ENCODE results near the gene PNPT1. TPM values are rescaled to one million over a fixed set of nuclear protein-coding genes. Genes with fewer than 3 reads are reported as not detected.
A peak's percentile ranks its signal among the peaks of the same experiment; 100 is the strongest.
"Not testable (repeated sequence)": the region's sequence is repeated elsewhere in the genome, so short reads cannot be mapped to it uniquely, and the experiment has no call there.

The PNPT1 gene
- total and polyA plus RNA-seq, 4 experiments from 2014 or later = 21.9 to 29.2 (median 27.4) TPM

DNA sequence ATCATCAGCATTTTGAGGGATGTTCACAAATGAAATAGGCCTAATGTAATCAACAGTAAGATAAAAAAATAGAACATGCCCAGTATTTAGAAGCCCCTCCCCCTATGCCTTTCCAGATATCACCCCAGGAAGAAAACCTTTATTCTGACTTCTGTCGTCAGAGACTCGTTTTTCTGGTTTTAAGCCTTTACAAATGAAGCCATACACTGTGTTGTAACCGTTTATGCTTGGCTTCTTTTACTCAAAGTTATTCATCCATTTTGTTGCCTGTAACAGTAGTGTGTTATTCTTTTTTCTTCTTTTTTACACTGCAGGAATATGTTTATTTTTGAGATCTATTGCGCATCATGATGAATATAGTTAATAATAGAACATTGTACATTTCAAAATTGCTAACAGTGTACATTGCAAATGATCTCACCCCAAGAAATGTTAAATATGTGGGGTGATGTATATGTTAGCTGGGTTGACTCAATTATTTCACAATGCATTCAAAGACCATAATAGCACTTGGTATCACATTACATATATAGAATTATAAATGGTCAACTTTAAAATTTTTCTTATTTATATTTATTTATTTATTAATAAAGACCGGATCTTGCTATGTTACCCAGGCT, 28.1 kb upstream of the PNPT1 start:
- no peaks in the 10 kb centered on the region for H3K4me1 Mint-ChIP-seq
- peaks cover 1 to 6% of the 10 kb centered on the region in 2 donors for H3K27me3 Mint-ChIP-seq
- H3K9me3 ChIP-seq (ENCODE audit: control insufficient read depth in 1 of 2, low read length in 2 of 2) = no peaks in the 10 kb centered on the region
- no peak overlapping the region for H3K4me3 Mint-ChIP-seq
- H3K4me3 ChIP-seq (ENCODE audit: low read length in 2 of 2) = no peak overlapping the region
- no peak overlapping the region for H3K27ac ChIP-seq (ENCODE audit: low read depth, low read length)
- intact Hi-C loops (cut with micrococcal nuclease) = no loop called here
- ChIA-PET POLR2A (ENCODE audit: partially characterized antibody) (no interaction called here), CTCF (ENCODE audit: partially characterized antibody) (interaction anchor here (0.9 to 1.1 kb wide), 2 partner anchors 11 to 12 kb away, joined by 3 read pairs; no protein-coding TSS in a partner anchor)
- no peaks in the 10 kb centered on the region for H3K9me3 Mint-ChIP-seq
- no peaks in the 10 kb centered on the region for H3K27me3 ChIP-seq (ENCODE audit: insufficient read depth, low read length)
- no peaks in the 10 kb centered on the region for H3K36me3 Mint-ChIP-seq
- no peak overlapping the region for H3K27ac Mint-ChIP-seq
- H3K4me1 ChIP-seq (ENCODE audit: insufficient read depth, low read length) = no peaks in the 10 kb centered on the region
- H3K36me3 ChIP-seq (ENCODE audit: insufficient read depth, low read length) = no peaks in the 10 kb centered on the region
- no peak for DNase-seq

GRCh38 chr2:55720417-55720816, 26.8 kb upstream of the PNPT1 start:
- peaks cover 1 to 13% of the 10 kb centered on the region in 2 donors for H3K27me3 Mint-ChIP-seq
- no peak overlapping the region for H3K4me3 Mint-ChIP-seq
- Histone ChIP-seq H3K27me3 (ENCODE audit: insufficient read depth, low read length) (no peaks in the 10 kb centered on the region), H3K4me3 (ENCODE audit: low read length in 2 of 2) (no peak overlapping the region), H3K4me1 (ENCODE audit: insufficient read depth, low read length) (no peaks in the 10 kb centered on the region), H3K36me3 (ENCODE audit: insufficient read depth, low read length) (no peaks in the 10 kb centered on the region), H3K9me3 (ENCODE audit: control insufficient read depth in 1 of 2, low read length in 2 of 2) (no peaks in the 10 kb centered on the region), H3K27ac (ENCODE audit: low read depth, low read length) (no peak overlapping the region)
- DNase-seq = no peak
- H3K9me3 Mint-ChIP-seq = no peaks in the 10 kb centered on the region
- H3K27ac Mint-ChIP-seq = no peak overlapping the region
- no peaks in the 10 kb centered on the region for H3K36me3 Mint-ChIP-seq
- ChIA-PET CTCF (ENCODE audit: partially characterized antibody) (interaction anchor here (1.2 to 3.1 kb wide), 2 partner anchors 9 to 13 kb away, joined by 4 to 22 read pairs; no protein-coding TSS in a partner anchor), POLR2A (ENCODE audit: partially characterized antibody) (no interaction called here)
- no peaks in the 10 kb centered on the region for H3K4me1 Mint-ChIP-seq
- intact Hi-C loops (cut with micrococcal nuclease) = no loop called here

DNA sequence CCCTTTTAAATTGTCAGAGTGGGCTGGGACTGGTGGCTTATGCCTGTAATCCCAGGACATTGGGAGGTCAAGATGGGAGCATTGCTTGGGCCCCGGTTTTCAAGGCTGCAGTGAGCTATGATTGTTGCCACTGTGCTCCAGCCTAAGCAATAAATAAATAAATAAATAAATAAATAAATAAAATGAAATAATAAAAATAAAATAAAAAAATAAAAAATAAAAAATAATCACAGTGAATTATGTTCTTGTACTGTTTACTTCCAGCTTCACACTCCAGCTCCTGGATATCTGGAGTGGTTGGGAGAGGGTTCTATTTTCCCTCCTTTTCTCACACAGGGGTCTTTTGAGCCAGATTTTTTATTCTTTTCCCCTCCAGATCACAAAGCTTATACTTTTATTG, 26.2 kb upstream of the PNPT1 start:
- Mint-ChIP-seq H3K27me3 (peaks cover 0 to 13% of the 10 kb centered on the region in 2 donors), H3K4me1 (no peaks in the 10 kb centered on the region), H3K36me3 (no peaks in the 10 kb centered on the region), H3K4me3 (no peak overlapping the region), H3K9me3 (no peaks in the 10 kb centered on the region), H3K27ac (no peak overlapping the region)
- DNase-seq = no peak
- H3K4me3 ChIP-seq (ENCODE audit: low read length in 2 of 2) = no peak overlapping the region
- POLR2A ChIA-PET (ENCODE audit: partially characterized antibody) = no interaction called here
- H3K36me3 ChIP-seq (ENCODE audit: insufficient read depth, low read length) = no peaks in the 10 kb centered on the region
- no peak overlapping the region for H3K27ac ChIP-seq (ENCODE audit: low read depth, low read length)
- H3K27me3 ChIP-seq (ENCODE audit: insufficient read depth, low read length) = no peaks in the 10 kb centered on the region
- no peaks in the 10 kb centered on the region for H3K9me3 ChIP-seq (ENCODE audit: control insufficient read depth in 1 of 2, low read length in 2 of 2)
- CTCF ChIA-PET (ENCODE audit: partially characterized antibody) = interaction anchor here (0.8 to 3.1 kb wide), 4 partner anchors 8 to 1952 kb away, joined by 3 to 22 read pairs (median 4); partner anchors contain the start of gene CHAC2
- H3K4me1 ChIP-seq (ENCODE audit: insufficient read depth, low read length) = no peaks in the 10 kb centered on the region
- intact Hi-C loops (cut with micrococcal nuclease) = no loop called here

GRCh38 chr2:55718165-55719008, 24.7 kb upstream of the PNPT1 start:
- no peaks in the 10 kb centered on the region for H3K36me3 ChIP-seq (ENCODE audit: insufficient read depth, low read length)
- peak in 4 of 5 donors; percentile 27 to 45 (median 29) for DNase-seq
- Mint-ChIP-seq H3K9me3 (no peaks in the 10 kb centered on the region), H3K36me3 (no peaks in the 10 kb centered on the region), H3K4me3 (no peak overlapping the region), H3K27ac (no peak overlapping the region), H3K4me1 (no peaks in the 10 kb centered on the region), H3K27me3 (peaks cover under 1 to 10% of the 10 kb centered on the region in 2 donors)
- intact Hi-C loops (cut with micrococcal nuclease) = no loop called here
- no peak overlapping the region for H3K27ac ChIP-seq (ENCODE audit: low read depth, low read length)
- H3K4me1 ChIP-seq (ENCODE audit: insufficient read depth, low read length) = no peaks in the 10 kb centered on the region
- CTCF ChIA-PET (ENCODE audit: partially characterized antibody) = interaction anchor here (0.8 to 3.1 kb wide), 11 partner anchors 9 to 1951 kb away, joined by 3 to 22 read pairs (median 5); partner anchors contain the start of gene CHAC2
- no peak overlapping the region for H3K4me3 ChIP-seq (ENCODE audit: low read length in 2 of 2)
- no peaks in the 10 kb centered on the region for H3K27me3 ChIP-seq (ENCODE audit: insufficient read depth, low read length)
- POLR2A ChIA-PET (ENCODE audit: partially characterized antibody) = no interaction called here
- H3K9me3 ChIP-seq (ENCODE audit: control insufficient read depth in 1 of 2, low read length in 2 of 2) = no peaks in the 10 kb centered on the region

- intact Hi-C loops (cut with micrococcal nuclease) = no loop called here
Observed at GRCh38 chr2:55715626-55716025, 22.0 kb upstream of the PNPT1 start.

GRCh38 chr2:55715178-55715577, 21.5 kb upstream of the PNPT1 start:
- H3K9me3 ChIP-seq (ENCODE audit: control insufficient read depth in 1 of 2, low read length in 2 of 2); H3K4me3 Mint-ChIP-seq; H3K36me3 Mint-ChIP-seq; H3K27ac Mint-ChIP-seq; H3K4me1 ChIP-seq (ENCODE audit: insufficient read depth, low read length); H3K36me3 ChIP-seq (ENCODE audit: insufficient read depth, low read length); H3K27me3 Mint-ChIP-seq; H3K4me3 ChIP-seq (ENCODE audit: low read length in 2 of 2); DNase-seq; H3K27me3 ChIP-seq (ENCODE audit: insufficient read depth, low read length); H3K9me3 Mint-ChIP-seq; H3K27ac ChIP-seq (ENCODE audit: low read depth, low read length); intact Hi-C loops (cut with micrococcal nuclease); POLR2A ChIA-PET (ENCODE audit: partially characterized antibody); H3K4me1 Mint-ChIP-seq: not testable (repeated sequence)
- CTCF ChIA-PET (ENCODE audit: partially characterized antibody) = interaction anchor here (1.4 kb wide), 2 partner anchors 10 to 12 kb away, joined by 3 to 4 read pairs; no protein-coding TSS in a partner anchor

More at GRCh38 chr2:55715626-55716025, 22.0 kb upstream of the PNPT1 start:
- Mint-ChIP-seq H3K4me3 (no peak overlapping the region), H3K27me3 (peaks cover 2 to 10% of the 10 kb centered on the region in 2 donors), H3K4me1 (no peaks in the 10 kb centered on the region), H3K27ac (no peak overlapping the region), H3K36me3 (no peaks in the 10 kb centered on the region), H3K9me3 (no peaks in the 10 kb centered on the region)
- no peak overlapping the region for H3K27ac ChIP-seq (ENCODE audit: low read depth, low read length)
- no peak for DNase-seq
- no peaks in the 10 kb centered on the region for H3K36me3 ChIP-seq (ENCODE audit: insufficient read depth, low read length)
- no peaks in the 10 kb centered on the region for H3K4me1 ChIP-seq (ENCODE audit: insufficient read depth, low read length)
- ChIA-PET CTCF (ENCODE audit: partially characterized antibody) (interaction anchor here (1.4 kb wide), 2 partner anchors 11 to 12 kb away, joined by 3 to 4 read pairs; no protein-coding TSS in a partner anchor), POLR2A (ENCODE audit: partially characterized antibody) (no interaction called here)
- H3K9me3 ChIP-seq (ENCODE audit: control insufficient read depth in 1 of 2, low read length in 2 of 2) = no peaks in the 10 kb centered on the region
- H3K4me3 ChIP-seq (ENCODE audit: low read length in 2 of 2) = no peak overlapping the region
- H3K27me3 ChIP-seq (ENCODE audit: insufficient read depth, low read length) = no peaks in the 10 kb centered on the region

- Mint-ChIP-seq H3K27ac (no peak overlapping the region), H3K4me1 (no peaks in the 10 kb centered on the region), H3K36me3 (no peaks in the 10 kb centered on the region), H3K4me3 (no peak overlapping the region), H3K9me3 (no peaks in the 10 kb centered on the region), H3K27me3 (peaks cover 2 to 10% of the 10 kb centered on the region in 2 donors)
- Histone ChIP-seq H3K4me3 (ENCODE audit: low read length in 2 of 2) (no peak overlapping the region), H3K4me1 (ENCODE audit: insufficient read depth, low read length) (no peaks in the 10 kb centered on the region), H3K27me3 (ENCODE audit: insufficient read depth, low read length) (no peaks in the 10 kb centered on the region), H3K27ac (ENCODE audit: low read depth, low read length) (no peak overlapping the region), H3K9me3 (ENCODE audit: control insufficient read depth in 1 of 2, low read length in 2 of 2) (no peaks in the 10 kb centered on the region), H3K36me3 (ENCODE audit: insufficient read depth, low read length) (no peaks in the 10 kb centered on the region)
- DNase-seq = no peak
- intact Hi-C loops (cut with micrococcal nuclease) = no loop called here
- POLR2A ChIA-PET (ENCODE audit: partially characterized antibody) = no interaction called here
- CTCF ChIA-PET (ENCODE audit: partially characterized antibody) = no interaction called here
Observed at GRCh38 chr2:55712477-55713060, 18.9 kb upstream of the PNPT1 start.

Data from CD4-positive, alpha-beta memory T cell (primary cell).